GM12878 (cell line): Measurements from ENCODE around the gene MARCHF9. TPM values are rescaled to one million over a fixed set of nuclear protein-coding genes. Genes with fewer than 3 reads are reported as not detected.

Experiments
- ATAC-seq: fragments of 200-7000 bp; cut with Tn5 transposase; 3 replicates; pipeline ENCODE4 v1.9.1; 2020; ENCODE audit warnings: mild to moderate bottlenecking, moderate library complexity
- BruUV-seq: library from RNA; stranded (reverse); fragments of 400-500 nt; replicated peaks from 2 replicates; lab custom pipeline; 2021; lab: Mats Ljungman, UMichigan
- CTCF ChIA-PET: fragments of 300-600 bp; sonication (Branson Sonifier 250); formaldehyde crosslinking; extraction: SDS; loops from one replicate; lab custom pipeline; 2021; ENCODE audit warnings: inconsistent platforms; lab: Yijun Ruan, JAX
- POLR2A ChIA-PET: fragments of 350-600 bp; formaldehyde crosslinking; extraction: SDS; loops from one replicate; lab custom pipeline; 2021; ENCODE audit warnings: inconsistent platforms; lab: Charles Lee
- RAD21 ChIA-PET: fragments of 300-600 bp; sonication (Branson Sonifier 250); formaldehyde crosslinking; loops from one replicate; lab custom pipeline; 2023; ENCODE audit warnings: antibody characterized with exemption; ENCODE audit not compliant: unreplicated experiment; lab: Charles Lee
- SMC1A ChIA-PET: fragments of 300-600 bp; sonication (Branson Sonifier 250); formaldehyde crosslinking; loops from one replicate; lab custom pipeline; 2023; ENCODE audit not compliant: unreplicated experiment, uncharacterized antibody; lab: Charles Lee
- DNase-seq: peaks from one replicate; pipeline ENCODE4 v3.0.0-alpha.2; 2011; ENCODE audit warnings: low read depth, low spot score
- FAIRE-seq: peaks from 3 replicates; lab custom pipeline; 2011; peaks lifted over from hg19 to GRCh38; lab: Jason Lieb, UNC
- H2AFZ ChIP-seq: 2 replicates; pipeline ENCODE4 v1.6.0; 2011; ENCODE audit warnings: low read depth, low read length, control low read depth; ENCODE audit not compliant: control insufficient read depth
- H3K27ac ChIP-seq: 2 replicates; pipeline ENCODE4 v1.5.1; 2011; ENCODE audit warnings: control low read depth; ENCODE audit not compliant: control insufficient read depth, insufficient read depth
- H3K27me3 ChIP-seq, 2 experiments: replicated peaks in 1 of 2; 2 replicates each; pipeline versions ENCODE4 v1.6.0 to v1.6.1; 2011; ENCODE audit warnings: low read length in 1 of 2; ENCODE audit not compliant: control insufficient read depth in 2 of 2, insufficient read depth in 2 of 2
- H3K36me3 ChIP-seq, 2 experiments: 2 replicates each; pipeline ENCODE4 v1.5.1; 2011; ENCODE audit warnings: low read length in 1 of 2; ENCODE audit not compliant: control insufficient read depth in 2 of 2, insufficient read depth in 2 of 2
- H3K4me1 ChIP-seq: 2 replicates; pipeline ENCODE4 v1.6.1; 2011; ENCODE audit warnings: mild to moderate bottlenecking, low read length, moderate library complexity, mixed read lengths; ENCODE audit not compliant: control insufficient read depth, insufficient read depth
- H3K4me2 ChIP-seq: 2 replicates; pipeline ENCODE4 v1.6.0; 2011; ENCODE audit warnings: control low read depth; ENCODE audit not compliant: control insufficient read depth, insufficient read depth
- H3K4me3 ChIP-seq: fragments of 200-600 bp; sonication (generic); 2 replicates; pipeline ENCODE4 v1.5.1; 2016
- H3K79me2 ChIP-seq: 2 replicates; pipeline ENCODE4 v1.6.0; 2011; ENCODE audit warnings: low read length; ENCODE audit not compliant: control insufficient read depth, insufficient read depth
- H3K9ac ChIP-seq: 2 replicates; pipeline ENCODE4 v1.8.0; 2011; ENCODE audit warnings: low read length, control low read depth, mixed read lengths; ENCODE audit not compliant: control insufficient read depth, insufficient read depth
- H3K9me3 ChIP-seq: replicated peaks from 3 replicates; pipeline ENCODE4 v1.5.1; 2011; ENCODE audit warnings: mild to moderate bottlenecking, low read length; ENCODE audit not compliant: control insufficient read depth, insufficient read depth
- H4K20me1 ChIP-seq: 2 replicates; pipeline ENCODE4 v1.6.0; 2011; ENCODE audit not compliant: control insufficient read depth, insufficient read depth
- BHLHE40 ChIP-seq, 2 experiments: fragments of 450-650 bp in 1 of 2; IDR thresholded peaks; 2 replicates each; pipeline ENCODE4 v1.6.1; 2011 to 2017; ENCODE audit warnings: low read depth in 2 of 2, borderline replicate concordance in 1 of 2, improper control_type of control experiment in 1 of 2, low read length in 1 of 2, mild to moderate bottlenecking in 1 of 2
- EGR1 ChIP-seq, 2 experiments: IDR thresholded peaks; 1 replicate in 1 of 2; 2 replicates in 1 of 2; pipeline ENCODE4 v1.6.1; 2011 to 2012; ENCODE audit warnings: low read depth in 2 of 2, low read length in 2 of 2, borderline replicate concordance in 1 of 2, mild to moderate bottlenecking in 1 of 2, moderate library complexity in 1 of 2
- IKZF1 ChIP-seq: fragments of 450-650 bp; conservative IDR thresholded peaks from 2 replicates; pipeline ENCODE4 v1.6.1; 2017; ENCODE audit warnings: antibody characterized with exemption, mild to moderate bottlenecking
- PAX5 ChIP-seq: IDR thresholded peaks from 2 replicates; pipeline ENCODE4 v1.6.1; 2011; ENCODE audit warnings: low read depth, low read length, borderline replicate concordance
- ZNF217 ChIP-seq: fragments of 450-650 bp; IDR thresholded peaks from 2 replicates; pipeline ENCODE4 v1.6.1; 2017; ENCODE audit warnings: antibody characterized with exemption, mild to moderate bottlenecking
- WGBS: methylation state at CpG from one replicate; pipeline ENCODE4 v1.1.6; 2016; ENCODE audit warnings: low lambda C conversion rate; ENCODE audit not compliant: insufficient replicate concordance, insufficient coverage; ENCODE audit errors: missing lambda C conversion rate; 5-methylcytosine and 5-hydroxymethylcytosine counted together
- in situ Hi-C: fragments of 300-500 bp; cut with MboI; formaldehyde crosslinking; loops from 9 replicates; pipeline ENCODE4 v1.14.3; 2018; ENCODE audit warnings: mixed read lengths
- intact Hi-C: fragments of 100-400 bp; cut with micrococcal nuclease; formaldehyde crosslinking; loops from one replicate; pipeline ENCODE4 v1.14.2; 2022; ENCODE audit not compliant: unreplicated experiment
- polyA plus RNA-seq, 11 experiments: library from polyadenylated mRNA; depleted of rRNA in 4 of 11; unstranded in 6 of 11; stranded (reverse) in 5 of 11; fragments of >200 nt; fragmentation: Nextera tagmentation in 4 of 11; fragmentation: Illumina TruSeq in 1 of 11; extraction: Ambion mirVana in 4 of 11; extraction: Trizol in 1 of 11; gene quantifications; 1 replicate in 1 of 11; 2 replicates in 10 of 11; pipeline versions ENCODE4 v1.2.1 to v1.2.3, GENCODE V29; 2011 to 2016; ENCODE audit warnings: inconsistent platforms in 2 of 11, missing spikeins in 2 of 11, low read depth in 1 of 11
- total RNA-seq, 4 experiments: library from RNA; depleted of rRNA in 3 of 4; stranded (reverse); fragments of >200 nt in 3 of 4; fragmentation: Illumina TruSeq in 1 of 4; extraction: Trizol in 1 of 4; gene quantifications; 2 replicates each; pipeline versions ENCODE4 v1.2.1 to v1.2.3, GENCODE V29; 2013 to 2021
- TF ChIP-seq, protein P1 (sequence below): fragments of 450-650 bp; conservative IDR thresholded peaks from 2 replicates; pipeline ENCODE4 v1.6.1; 2017; ENCODE audit warnings: mild to moderate bottlenecking, moderate library complexity
- TF ChIP-seq, protein P2 (sequence below): fragments of 150-350 bp; IDR thresholded peaks from 2 replicates; pipeline ENCODE4 v1.6.1; 2014; ENCODE audit warnings: mild to moderate bottlenecking, low read depth, low read length

MARCHF9 gene
- total and polyA plus RNA-seq, 10 of the 15 experiments (the other 5 are each of a cell fraction or from before 2014, with no cell fraction given), result 2.4 to 29.3 (median 13.0) TPM

DNA sequence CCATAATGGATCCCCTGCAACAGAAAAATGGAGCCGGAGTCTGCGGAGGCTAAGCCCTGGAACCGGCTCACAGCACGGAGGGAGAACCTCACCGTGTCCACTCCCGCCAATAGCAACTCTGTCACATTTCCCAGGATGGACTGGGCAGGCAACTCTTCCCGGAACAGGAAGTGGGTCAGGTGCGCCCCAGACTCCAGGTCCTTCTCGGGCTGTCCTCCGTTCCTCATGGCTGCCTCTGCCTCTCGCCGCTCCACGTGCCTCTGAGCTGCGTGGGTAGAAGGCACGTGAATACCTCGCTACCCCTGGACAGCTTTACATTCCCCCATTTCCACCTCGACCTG, 9.7 kb downstream of the MARCHF9 start:
- no peaks in the 10 kb centered on the region for H3K9me3 ChIP-seq
- TF ChIP-seq, protein P1, sequence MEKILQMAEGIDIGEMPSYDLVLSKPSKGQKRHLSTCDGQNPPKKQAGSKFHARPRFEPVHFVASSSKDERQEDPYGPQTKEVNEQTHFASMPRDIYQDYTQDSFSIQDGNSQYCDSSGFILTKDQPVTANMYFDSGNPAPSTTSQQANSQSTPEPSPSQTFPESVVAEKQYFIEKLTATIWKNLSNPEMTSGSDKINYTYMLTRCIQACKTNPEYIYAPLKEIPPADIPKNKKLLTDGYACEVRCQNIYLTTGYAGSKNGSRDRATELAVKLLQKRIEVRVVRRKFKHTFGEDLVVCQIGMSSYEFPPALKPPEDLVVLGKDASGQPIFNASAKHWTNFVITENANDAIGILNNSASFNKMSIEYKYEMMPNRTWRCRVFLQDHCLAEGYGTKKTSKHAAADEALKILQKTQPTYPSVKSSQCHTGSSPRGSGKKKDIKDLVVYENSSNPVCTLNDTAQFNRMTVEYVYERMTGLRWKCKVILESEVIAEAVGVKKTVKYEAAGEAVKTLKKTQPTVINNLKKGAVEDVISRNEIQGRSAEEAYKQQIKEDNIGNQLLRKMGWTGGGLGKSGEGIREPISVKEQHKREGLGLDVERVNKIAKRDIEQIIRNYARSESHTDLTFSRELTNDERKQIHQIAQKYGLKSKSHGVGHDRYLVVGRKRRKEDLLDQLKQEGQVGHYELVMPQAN, result no peak
- TF ChIP-seq PAX5 (peak; percentile 23; the same call in 1 of the 2 replicates), BHLHE40 (IDR thresholded peaks at IDR 0.05; ENCODE audit: borderline replicate concordance in 1 of 2, low read depth in 2 of 2, low read length in 1 of 2) (peak; percentile 78 to 92), IKZF1 (no peak), EGR1 (IDR thresholded peaks at IDR 0.05; ENCODE audit: borderline replicate concordance in 1 of 2, low read depth in 2 of 2, low read length in 2 of 2) (0 out of 3 replicates have a peak, but pooled peaks of 1 of the 2 experiments have one; percentile 24), ZNF217 (no peak)
- TF ChIP-seq, protein P2, sequence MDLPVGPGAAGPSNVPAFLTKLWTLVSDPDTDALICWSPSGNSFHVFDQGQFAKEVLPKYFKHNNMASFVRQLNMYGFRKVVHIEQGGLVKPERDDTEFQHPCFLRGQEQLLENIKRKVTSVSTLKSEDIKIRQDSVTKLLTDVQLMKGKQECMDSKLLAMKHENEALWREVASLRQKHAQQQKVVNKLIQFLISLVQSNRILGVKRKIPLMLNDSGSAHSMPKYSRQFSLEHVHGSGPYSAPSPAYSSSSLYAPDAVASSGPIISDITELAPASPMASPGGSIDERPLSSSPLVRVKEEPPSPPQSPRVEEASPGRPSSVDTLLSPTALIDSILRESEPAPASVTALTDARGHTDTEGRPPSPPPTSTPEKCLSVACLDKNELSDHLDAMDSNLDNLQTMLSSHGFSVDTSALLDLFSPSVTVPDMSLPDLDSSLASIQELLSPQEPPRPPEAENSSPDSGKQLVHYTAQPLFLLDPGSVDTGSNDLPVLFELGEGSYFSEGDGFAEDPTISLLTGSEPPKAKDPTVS, result no peak
- no peaks in the 10 kb centered on the region for H3K79me2 ChIP-seq
- DNase-seq (no peak), ATAC-seq (peak; percentile 19), FAIRE-seq (no peak)
- H3K27ac ChIP-seq, result no peak overlapping the region
- ChIA-PET CTCF (interaction anchor here (0.7 to 7.3 kb wide), 5 partner anchors 9 to 120 kb away, joined by 3 to 62 read pairs (median 3); partner anchors contain the start of gene MARCHF9), RAD21 (no interaction called here), SMC1A (no interaction called here), POLR2A (interaction anchor here (0.6 to 1.5 kb wide), 2 partner anchors 8 to 1088 kb away, joined by 4 to 5 read pairs; no protein-coding TSS in a partner anchor)
- peak overlapping the region; percentile 20; the same call in 1 of the 2 replicates for H3K9ac ChIP-seq
- H3K4me3 ChIP-seq, result peak overlapping the region; percentile 65; the same call in 1 of the 2 replicates
- no TSS peak for BruUV-seq
- no peaks in the 10 kb centered on the region; the same call in 1 of the 2 replicates for H4K20me1 ChIP-seq
- WGBS, result 26% methylated on average over 17 of the region's 17 CpGs
- intact Hi-C loops, result no loop called here
- in situ Hi-C loops, result no loop called here
- H2AFZ ChIP-seq, result peak overlapping the region; percentile 81
- H3K4me1 ChIP-seq, result peaks cover 22% of the 10 kb centered on the region
- H3K36me3 ChIP-seq, result no peaks in the 10 kb centered on the region; a peak in 1 of 4 replicates
- peaks cover 11 to 23% of the 10 kb centered on the region in 2 experiments; a peak in 3 of 4 replicates for H3K27me3 ChIP-seq
- peak overlapping the region; percentile 95 for H3K4me2 ChIP-seq
